ENCODE results near the gene RPTOR. TPM values are rescaled to one million over a fixed set of nuclear protein-coding genes. Genes with fewer than 3 reads are reported as not detected.
A peak's percentile ranks its signal among the peaks of the same experiment; 100 is the strongest.

RPTOR gene
- total and polyA plus RNA-seq, 2 donors (not counting 1 experiment from before 2014, with no cell fraction given) = 6.7 to 22.8 TPM

GRCh38 chr17:80677214-80677756 lies 132.6 kb downstream of the RPTOR start:
- H3K4me3 ChIP-seq (replicated peaks in 1 of 4; ENCODE audit: control extremely low read depth in 1 of 4, insufficient read depth in 1 of 4, low read depth in 3 of 4, low read length in 4 of 4) = no peak overlapping the region
- DNase-seq (ENCODE audit: low read depth in 2 of 2) = no peak
- peaks cover 4% of the 10 kb centered on the region for H3K79me2 ChIP-seq (ENCODE audit: control insufficient read depth, insufficient read depth, low read length)
- no peak overlapping the region for H2AFZ ChIP-seq (ENCODE audit: low read length)
- peaks cover 9% of the 10 kb centered on the region for H3K4me1 ChIP-seq (ENCODE audit: control insufficient read depth, extremely low read depth, insufficient read depth, low read length)
- no peaks in the 10 kb centered on the region for H4K20me1 ChIP-seq (ENCODE audit: control insufficient read depth, extremely low read depth, insufficient read depth, low read length)
- H3K9ac ChIP-seq (ENCODE audit: insufficient read depth, low read length) = no peak overlapping the region
- H3K4me2 ChIP-seq (ENCODE audit: extremely low read depth, insufficient read depth, low read length) = no peak overlapping the region
- no peaks in the 10 kb centered on the region for H3K36me3 ChIP-seq (ENCODE audit: control insufficient read depth, insufficient read depth, low read length)
- no peak overlapping the region for H3K27ac ChIP-seq (ENCODE audit: insufficient read depth, low read length)
- no peaks in the 10 kb centered on the region for H3K27me3 ChIP-seq (ENCODE audit: control insufficient read depth, insufficient read depth, low read length)
- no peaks in the 10 kb centered on the region for H3K9me3 ChIP-seq (ENCODE audit: control insufficient read depth, insufficient read depth, low read depth, low read length)
- TF ChIP-seq EZH2 (IDR thresholded peaks at IDR 0.05; ENCODE audit: low read length, missing control alignments) = no peak

- Histone ChIP-seq H2AFZ (ENCODE audit: low read length) (no peak overlapping the region), H3K36me3 (ENCODE audit: control insufficient read depth, insufficient read depth, low read length) (no peaks in the 10 kb centered on the region), H3K4me1 (ENCODE audit: control insufficient read depth, extremely low read depth, insufficient read depth, low read length) (peaks cover 3% of the 10 kb centered on the region), H3K9ac (ENCODE audit: insufficient read depth, low read length) (no peak overlapping the region), H4K20me1 (ENCODE audit: control insufficient read depth, extremely low read depth, insufficient read depth, low read length) (no peaks in the 10 kb centered on the region), H3K9me3 (ENCODE audit: control insufficient read depth, insufficient read depth, low read depth, low read length) (no peaks in the 10 kb centered on the region), H3K27ac (ENCODE audit: insufficient read depth, low read length) (peak overlapping the region; percentile 37), H3K27me3 (ENCODE audit: control insufficient read depth, insufficient read depth, low read length) (no peaks in the 10 kb centered on the region), H3K4me3 (replicated peaks in 1 of 4; ENCODE audit: control extremely low read depth in 1 of 4, insufficient read depth in 1 of 4, low read depth in 3 of 4, low read length in 4 of 4) (no peak overlapping the region), H3K4me2 (ENCODE audit: extremely low read depth, insufficient read depth, low read length) (no peak overlapping the region), H3K79me2 (ENCODE audit: control insufficient read depth, insufficient read depth, low read length) (peaks cover 6% of the 10 kb centered on the region)
- DNase-seq (ENCODE audit: low read depth in 2 of 2) = no peak
- TF ChIP-seq EZH2 (IDR thresholded peaks at IDR 0.05; ENCODE audit: low read length, missing control alignments) = no peak
- TF ChIP-seq, protein P1, sequence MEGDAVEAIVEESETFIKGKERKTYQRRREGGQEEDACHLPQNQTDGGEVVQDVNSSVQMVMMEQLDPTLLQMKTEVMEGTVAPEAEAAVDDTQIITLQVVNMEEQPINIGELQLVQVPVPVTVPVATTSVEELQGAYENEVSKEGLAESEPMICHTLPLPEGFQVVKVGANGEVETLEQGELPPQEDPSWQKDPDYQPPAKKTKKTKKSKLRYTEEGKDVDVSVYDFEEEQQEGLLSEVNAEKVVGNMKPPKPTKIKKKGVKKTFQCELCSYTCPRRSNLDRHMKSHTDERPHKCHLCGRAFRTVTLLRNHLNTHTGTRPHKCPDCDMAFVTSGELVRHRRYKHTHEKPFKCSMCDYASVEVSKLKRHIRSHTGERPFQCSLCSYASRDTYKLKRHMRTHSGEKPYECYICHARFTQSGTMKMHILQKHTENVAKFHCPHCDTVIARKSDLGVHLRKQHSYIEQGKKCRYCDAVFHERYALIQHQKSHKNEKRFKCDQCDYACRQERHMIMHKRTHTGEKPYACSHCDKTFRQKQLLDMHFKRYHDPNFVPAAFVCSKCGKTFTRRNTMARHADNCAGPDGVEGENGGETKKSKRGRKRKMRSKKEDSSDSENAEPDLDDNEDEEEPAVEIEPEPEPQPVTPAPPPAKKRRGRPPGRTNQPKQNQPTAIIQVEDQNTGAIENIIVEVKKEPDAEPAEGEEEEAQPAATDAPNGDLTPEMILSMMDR (conservative IDR thresholded peaks at IDR 0.05 in 1 of 2, IDR thresholded peaks at IDR 0.05 in 1 of 2; ENCODE audit: low read depth in 1 of 2, low read length in 2 of 2) = no peak
Measured at GRCh38 chr17:80679816-80680215, 135.2 kb downstream of the RPTOR start.

DNA sequence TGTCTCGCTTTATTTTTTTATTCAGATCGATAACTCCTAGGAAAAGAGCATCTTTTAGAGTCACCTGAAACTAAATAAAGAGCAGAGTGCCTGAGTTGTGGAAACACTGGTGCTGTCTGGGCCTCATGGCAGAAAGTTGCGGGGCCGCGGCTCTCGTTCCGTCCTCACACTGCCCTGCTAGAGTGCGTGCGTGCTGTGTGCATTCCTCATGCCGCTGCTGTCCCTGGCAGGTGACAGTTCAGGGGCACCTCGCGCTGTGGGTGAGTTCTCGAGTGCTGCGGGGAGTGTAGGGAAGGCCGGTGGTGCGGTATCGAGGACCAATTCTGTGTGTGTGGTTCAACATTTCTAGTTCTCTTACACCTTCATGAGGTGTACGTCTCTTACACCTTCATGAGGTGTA lies 136.6 kb downstream of the RPTOR start:
- peaks cover 2% of the 10 kb centered on the region for H3K36me3 ChIP-seq (ENCODE audit: control insufficient read depth, insufficient read depth, low read length)
- peaks cover 3% of the 10 kb centered on the region for H3K4me1 ChIP-seq (ENCODE audit: control insufficient read depth, extremely low read depth, insufficient read depth, low read length)
- no peak overlapping the region for H3K27ac ChIP-seq (ENCODE audit: insufficient read depth, low read length)
- H2AFZ ChIP-seq (ENCODE audit: low read length) = no peak overlapping the region
- TF ChIP-seq, protein P1 (conservative IDR thresholded peaks at IDR 0.05 in 1 of 2, IDR thresholded peaks at IDR 0.05 in 1 of 2; ENCODE audit: low read depth in 1 of 2, low read length in 2 of 2) = no peak
- no peak for TF ChIP-seq EZH2 (IDR thresholded peaks at IDR 0.05; ENCODE audit: low read length, missing control alignments)
- DNase-seq (ENCODE audit: low read depth in 2 of 2) = no peak
- peaks cover 6% of the 10 kb centered on the region for H3K79me2 ChIP-seq (ENCODE audit: control insufficient read depth, insufficient read depth, low read length)
- H3K27me3 ChIP-seq (ENCODE audit: control insufficient read depth, insufficient read depth, low read length) = no peaks in the 10 kb centered on the region
- no peaks in the 10 kb centered on the region for H4K20me1 ChIP-seq (ENCODE audit: control insufficient read depth, extremely low read depth, insufficient read depth, low read length)
- no peak overlapping the region for H3K4me2 ChIP-seq (ENCODE audit: extremely low read depth, insufficient read depth, low read length)
- H3K9me3 ChIP-seq (ENCODE audit: control insufficient read depth, insufficient read depth, low read depth, low read length) = no peaks in the 10 kb centered on the region
- no peak overlapping the region for H3K9ac ChIP-seq (ENCODE audit: insufficient read depth, low read length)
- H3K4me3 ChIP-seq (replicated peaks in 1 of 4; ENCODE audit: control extremely low read depth in 1 of 4, insufficient read depth in 1 of 4, low read depth in 3 of 4, low read length in 4 of 4) = no peak overlapping the region
